Activated effector memory CD4-positive, alpha-beta T cell treated with anti-CD3 and anti-CD28 coated beads, Interleukin-2, amount 50 U/mL, for 16 hours (primary cell): Measurements from ENCODE around the gene APEH.
"Not testable (repeated sequence)": the region's sequence is repeated elsewhere in the genome, so short reads cannot be mapped to it uniquely, and the experiment has no call there.

Experiments
- DNase-seq: peaks from one replicate; pipeline ENCODE4 v3.0.0-alpha.2; 2020

Gene APEH

GRCh38 chr3:49694409-49695070, 20.4 kb downstream of the APEH start:
- DNase-seq = not testable (repeated sequence)

GRCh38 chr3:49695350-49696015, 21.3 kb downstream of the APEH start:
- DNase-seq = not testable (repeated sequence)

GRCh38 chr3:49699281-49699979, 25.3 kb downstream of the APEH start:
- DNase-seq = no peak

GRCh38 chr3:49700014-49700413, 25.9 kb downstream of the APEH start:
- DNase-seq = no peak

GRCh38 chr3:49700453-49701128, 26.4 kb downstream of the APEH start:
- DNase-seq = no peak

GRCh38 chr3:49701388-49702077, 27.4 kb downstream of the APEH start:
- DNase-seq = no peak

- no peak for DNase-seq
These were observed 28.5 kb downstream of the APEH start for GRCh38 chr3:49702672-49703071.

GRCh38 chr3:49703443-49703927, 29.3 kb downstream of the APEH start:
- peak; percentile 87 for DNase-seq

- DNase-seq = no peak
These were observed 29.8 kb downstream of the APEH start for GRCh38 chr3:49703956-49704355.

- DNase-seq = no peak
These were observed 30.5 kb downstream of the APEH start for GRCh38 chr3:49704629-49705028.

- DNase-seq = no peak
These were observed 31.3 kb downstream of the APEH start for GRCh38 chr3:49705390-49705960.

GRCh38 chr3:49706456-49707112, 32.4 kb downstream of the APEH start:
- DNase-seq = no peak

GRCh38 chr3:49707113-49707480, 32.9 kb downstream of the APEH start:
- no peak for DNase-seq

GRCh38 chr3:49709852-49710251, 35.7 kb downstream of the APEH start:
- no peak for DNase-seq

GRCh38 chr3:49711489-49711888, 37.3 kb downstream of the APEH start:
- DNase-seq = no peak

GRCh38 chr3:49712166-49712565, 38.0 kb downstream of the APEH start:
- no peak for DNase-seq

GRCh38 chr3:49712631-49713317, 38.6 kb downstream of the APEH start:
- no peak for DNase-seq

GRCh38 chr3:49713336-49714105, 39.4 kb downstream of the APEH start:
- DNase-seq = no peak

- DNase-seq = no peak
These were observed 40.8 kb downstream of the APEH start for GRCh38 chr3:49714728-49715550.
